AG04449 (cell line): ENCODE results near the gene TMPRSS9.
"Not testable (repeated sequence)": the region's sequence is repeated elsewhere in the genome, so short reads cannot be mapped to it uniquely, and the experiment has no call there.

Experiments
- CTCF ChIA-PET: fragments of 350-600 bp; formaldehyde crosslinking; extraction: SDS; loops from one replicate; lab custom pipeline; 2021; ENCODE audit warnings: antibody characterized with exemption; lab: Yijun Ruan, JAX
- POLR2A ChIA-PET: fragments of 400-600, 350-600 bp; formaldehyde crosslinking; extraction: SDS; loops from one replicate; lab custom pipeline; 2020; ENCODE audit warnings: antibody characterized with exemption, inconsistent platforms; lab: Yijun Ruan, JAX
- DNase-seq: peaks from one replicate; pipeline ENCODE4 v3.0.0-alpha.2; 2010; ENCODE audit warnings: low read depth, low spot score
- H3K4me3 ChIP-seq: 2 replicates; pipeline ENCODE4 v1.5.1; 2011; ENCODE audit warnings: low read depth, mild to moderate bottlenecking, control low read depth, low read length
- CTCF ChIP-seq: IDR thresholded peaks from one replicate; pipeline ENCODE4 v1.5.1; 2011; ENCODE audit warnings: mild to moderate bottlenecking, moderate library complexity, low read length, control low read depth, inconsistent platforms; ENCODE audit not compliant: insufficient read depth; ENCODE audit errors: missing control alignments

TMPRSS9 gene

GRCh38 chr19:2469102-2469914 lies 109.2 kb downstream of the TMPRSS9 start:
- no peak overlapping the region for H3K4me3 ChIP-seq
- no peak for DNase-seq
- CTCF ChIA-PET = interaction anchor here (1.7 to 14.8 kb wide), 4 partner anchors 111 to 167 kb away, joined by 5 to 232 read pairs (median 9); no protein-coding TSS in a partner anchor
- TF ChIP-seq CTCF = no peak
- POLR2A ChIA-PET = interaction anchor here (0.7 kb wide), 1 partner anchor 142 kb away, joined by 3 read pairs; no protein-coding TSS in a partner anchor

DNA sequence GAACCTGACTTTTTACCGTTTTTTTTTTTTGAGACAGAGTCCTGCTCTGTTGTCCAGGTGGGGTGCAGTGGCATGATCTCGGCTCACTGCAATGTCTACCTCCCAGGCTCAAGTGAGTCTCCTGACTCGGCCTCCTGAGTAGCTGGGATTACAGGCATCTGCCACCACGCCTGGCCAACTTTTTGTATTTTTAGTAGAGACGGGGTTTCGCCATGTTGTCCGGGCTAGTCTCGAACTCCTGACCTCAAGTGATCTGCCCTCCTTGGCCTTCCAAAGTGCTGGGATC lies 109.8 kb downstream of the TMPRSS9 start:
- POLR2A ChIA-PET = interaction anchor here (0.7 kb wide), 1 partner anchor 141 kb away, joined by 3 read pairs; no protein-coding TSS in a partner anchor
- DNase-seq, H3K4me3 ChIP-seq: not testable (repeated sequence)
- CTCF ChIA-PET = interaction anchor here (1.7 to 14.8 kb wide), 3 partner anchors 110 to 166 kb away, joined by 6 to 232 read pairs (median 12); no protein-coding TSS in a partner anchor

- H3K4me3 ChIP-seq = peak overlapping the region; percentile 65
- CTCF ChIA-PET = interaction anchor here (0.5 to 14.8 kb wide), 22 partner anchors 11 to 163 kb away, joined by 3 to 232 read pairs (median 6); partner anchors contain the start of gene LMNB2
- no peak for DNase-seq
- peak; percentile 95 for TF ChIP-seq CTCF
- POLR2A ChIA-PET = interaction anchor here (6.9 kb wide), 1 partner anchor 105 kb away, joined by 240 read pairs; no protein-coding TSS in a partner anchor
Measured at GRCh38 chr19:2474232-2475017, 114.4 kb downstream of the TMPRSS9 start.

GRCh38 chr19:2475018-2475701 lies 115.1 kb downstream of the TMPRSS9 start:
- ChIA-PET CTCF (interaction anchor here (0.8 to 6.7 kb wide), 9 partner anchors 9 to 162 kb away, joined by 3 to 68 read pairs (median 4); no protein-coding TSS in a partner anchor), POLR2A (interaction anchor here (0.7 to 6.9 kb wide), 43 partner anchors 9 to 310 kb away, joined by 3 to 240 read pairs (median 9); partner anchors contain the start of genes LMNB2, THOP1 and TIMM13)
- H3K4me3 ChIP-seq = peak overlapping the region; percentile 65
- TF ChIP-seq CTCF = no peak
- no peak for DNase-seq
